IPS-11a (cell line): Measurements from ENCODE around the gene CBLB.
"Not testable (repeated sequence)": the region's sequence is repeated elsewhere in the genome, so short reads cannot be mapped to it uniquely, and the experiment has no call there.

Experiments used
- H3K4me3 ChIP-seq: one replicate; pipeline ENCODE4 v1.5.1; 2013; ENCODE audit warnings: low read depth, low read length, control low read depth

The CBLB gene

DNA sequence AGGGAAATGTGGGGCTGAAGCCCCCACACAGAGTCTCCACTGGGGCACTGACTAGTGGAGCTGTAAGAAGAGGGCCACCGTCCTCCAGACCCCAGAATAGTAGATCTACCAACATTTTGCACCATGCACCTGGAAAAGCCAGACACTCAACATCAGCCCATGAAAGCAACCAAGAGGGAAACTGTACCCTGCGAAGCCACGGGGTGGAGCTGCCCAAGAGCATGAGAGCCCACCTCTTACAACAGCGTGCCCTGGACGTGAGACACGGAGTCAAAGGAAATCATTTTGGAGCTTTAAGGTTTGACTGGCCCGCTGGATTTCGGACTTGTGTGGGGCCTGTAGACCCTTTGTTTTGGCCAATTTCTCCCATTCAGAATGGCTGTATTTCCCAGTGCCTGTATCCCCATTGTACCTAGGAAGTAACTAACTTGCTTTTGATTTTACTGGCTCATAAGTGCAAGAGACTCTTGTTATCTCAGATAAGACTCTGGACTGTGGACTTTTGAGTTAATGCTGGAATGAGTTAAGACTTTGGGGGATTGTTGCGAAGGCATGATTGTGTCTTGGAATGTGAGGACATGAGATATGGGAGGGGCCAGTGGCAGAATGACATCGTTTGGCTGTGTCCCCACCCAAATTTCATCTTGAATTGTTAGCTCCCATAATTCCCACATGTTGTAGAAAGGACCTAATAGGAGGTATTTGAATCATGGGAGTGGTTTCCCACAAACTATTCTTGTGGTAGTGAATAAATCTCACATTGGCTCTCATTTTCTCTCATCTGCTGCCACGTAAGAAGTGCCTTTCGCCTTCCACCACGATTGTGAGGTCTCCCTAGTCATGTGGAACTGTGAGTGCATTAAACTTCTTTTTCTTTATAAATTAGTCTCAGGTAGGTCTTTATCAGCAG, 105.8 kb downstream of the CBLB start:
- no peak overlapping the region for H3K4me3 ChIP-seq

- not testable (repeated sequence) for H3K4me3 ChIP-seq
Observed at GRCh38 chr3:105762214-105762613, 106.6 kb downstream of the CBLB start.

- no peak overlapping the region for H3K4me3 ChIP-seq
Observed at GRCh38 chr3:105759442-105760078, 109.3 kb downstream of the CBLB start.

DNA sequence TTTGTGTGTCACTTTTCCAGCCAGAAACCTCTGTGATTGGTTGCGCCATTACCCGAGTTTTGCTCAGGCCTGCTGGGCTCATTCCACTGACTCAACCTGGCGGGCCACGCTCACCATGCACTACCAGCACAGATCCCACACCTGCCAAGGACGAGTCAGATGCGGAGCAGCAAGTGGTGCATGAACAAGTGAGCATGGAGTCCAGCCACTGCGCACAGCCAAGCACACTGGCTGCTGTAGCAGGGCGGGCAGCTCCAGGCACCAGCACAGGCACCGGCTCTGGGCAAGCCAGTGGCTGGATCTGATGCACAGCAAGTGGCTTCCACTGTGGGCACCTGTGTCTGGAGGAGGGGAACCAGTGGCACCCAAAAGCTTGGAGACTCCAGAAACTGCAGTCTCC, 110.4 kb downstream of the CBLB start:
- no peak overlapping the region for H3K4me3 ChIP-seq

DNA sequence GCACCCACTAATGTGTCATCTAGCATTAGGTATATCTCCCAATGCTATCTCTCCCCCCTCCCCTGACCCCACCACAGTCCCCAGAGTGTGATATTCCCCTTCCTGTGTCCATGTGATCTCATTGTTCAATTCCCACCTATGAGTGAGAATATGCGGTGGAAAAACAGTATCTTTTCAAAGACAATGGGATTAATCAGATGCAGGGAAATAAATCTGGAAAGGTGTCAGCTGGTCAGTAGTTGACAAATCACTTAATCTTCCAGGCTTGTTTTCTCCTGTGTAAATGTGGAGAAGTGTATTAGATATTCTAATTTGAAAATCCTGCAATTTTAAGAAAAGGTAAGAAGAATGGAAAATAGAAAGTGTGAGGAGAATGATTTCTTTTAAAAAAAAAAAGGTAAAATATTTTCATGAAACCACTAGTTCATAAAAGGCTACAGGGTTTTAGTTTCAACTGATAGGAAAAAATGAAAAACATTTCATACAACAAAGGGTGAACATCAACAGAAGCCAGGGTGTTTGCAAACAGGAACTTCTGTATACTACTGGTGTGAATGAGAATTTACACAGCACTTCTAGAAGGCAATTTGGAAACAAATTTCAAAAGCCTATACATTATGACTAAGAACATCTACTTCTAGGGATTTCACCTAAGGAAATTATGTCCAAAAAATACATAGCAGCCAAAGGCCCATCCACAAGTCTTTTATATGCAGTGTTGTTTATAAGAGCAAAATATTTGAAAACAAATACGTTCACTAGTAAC, 113.5 kb downstream of the CBLB start:
- no peak overlapping the region for H3K4me3 ChIP-seq

GRCh38 chr3:105752791-105753415, 115.9 kb downstream of the CBLB start:
- no peak overlapping the region for H3K4me3 ChIP-seq

GRCh38 chr3:105747696-105748095, 121.1 kb downstream of the CBLB start:
- no peak overlapping the region for H3K4me3 ChIP-seq

GRCh38 chr3:105747060-105747541, 121.7 kb downstream of the CBLB start:
- no peak overlapping the region for H3K4me3 ChIP-seq

- no peak overlapping the region for H3K4me3 ChIP-seq
Observed at GRCh38 chr3:105746231-105746996, 122.4 kb downstream of the CBLB start.

DNA sequence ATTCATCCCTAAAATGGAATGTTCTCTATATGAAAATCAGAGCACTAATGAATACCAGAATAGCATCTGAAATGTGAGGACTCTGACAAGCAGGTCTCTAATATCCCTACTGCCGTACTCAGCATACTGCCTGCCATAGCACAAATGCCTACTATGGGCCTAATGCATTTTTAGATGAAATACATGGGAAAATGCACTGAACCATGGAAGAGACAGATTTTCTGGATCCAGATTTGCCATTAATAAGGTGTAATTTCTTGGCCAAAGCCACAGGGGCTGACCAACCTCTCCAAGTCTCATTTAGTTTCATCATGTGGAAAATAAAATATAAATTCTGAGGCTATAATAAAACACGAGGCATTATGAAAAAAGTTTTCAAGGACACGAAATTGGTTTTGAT, 123.8 kb downstream of the CBLB start:
- no peak overlapping the region for H3K4me3 ChIP-seq

- H3K4me3 ChIP-seq, result no peak overlapping the region
Observed at GRCh38 chr3:105744202-105744601, 124.6 kb downstream of the CBLB start.

GRCh38 chr3:105733356-105733755, 135.5 kb downstream of the CBLB start:
- H3K4me3 ChIP-seq, result no peak overlapping the region

DNA sequence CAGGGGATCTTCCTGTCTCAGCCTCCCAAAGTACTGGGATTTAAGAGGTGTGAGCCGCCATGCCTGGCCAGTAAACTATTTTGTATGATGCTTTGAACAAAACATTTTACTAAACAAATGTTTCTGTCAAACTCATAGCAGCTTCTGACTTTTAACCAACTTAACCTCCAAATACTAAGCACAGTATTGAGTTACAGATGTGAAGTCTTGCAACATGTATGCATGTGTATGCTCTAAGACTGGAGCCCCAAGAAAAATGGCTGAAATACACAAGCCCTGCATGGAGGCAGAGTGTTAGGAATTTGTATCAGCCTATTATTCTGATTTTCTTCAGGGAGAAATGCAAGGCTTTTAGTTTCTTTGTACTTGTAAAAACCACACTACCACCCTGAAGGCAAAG, 137.1 kb downstream of the CBLB start:
- no peak overlapping the region for H3K4me3 ChIP-seq

- H3K4me3 ChIP-seq, result no peak overlapping the region
Observed at GRCh38 chr3:105730801-105731354, 137.9 kb downstream of the CBLB start.

GRCh38 chr3:105729667-105730066, 139.1 kb downstream of the CBLB start:
- H3K4me3 ChIP-seq, result no peak overlapping the region

DNA sequence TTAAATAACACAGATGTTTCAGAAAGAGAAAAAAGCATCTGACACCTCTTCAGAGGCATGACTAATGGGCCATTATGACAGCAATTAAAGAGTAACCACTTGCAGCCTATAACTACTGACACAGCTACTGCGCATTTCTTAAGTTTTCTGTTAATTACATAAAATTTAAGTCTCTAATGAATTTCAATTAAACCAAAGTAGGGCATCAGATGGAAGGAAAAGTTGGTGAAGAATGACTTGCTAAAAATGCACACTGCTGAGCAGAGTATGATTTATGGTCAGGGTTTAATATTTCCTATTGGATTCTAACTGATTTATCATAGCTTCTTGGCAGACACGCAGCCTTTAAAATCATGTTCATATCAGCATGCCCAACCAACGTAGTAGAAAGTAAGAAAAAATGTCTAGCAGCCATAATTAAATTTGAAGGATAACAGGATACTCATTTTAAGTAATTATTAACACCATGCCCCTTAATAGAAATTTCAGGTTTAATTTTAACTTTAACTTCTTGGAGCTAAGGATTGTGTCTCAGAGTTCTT, 140.0 kb downstream of the CBLB start:
- H3K4me3 ChIP-seq, result no peak overlapping the region

GRCh38 chr3:105727036-105727435, 141.8 kb downstream of the CBLB start:
- H3K4me3 ChIP-seq, result not testable (repeated sequence)

- no peak overlapping the region for H3K4me3 ChIP-seq
Observed at GRCh38 chr3:105722943-105723556, 145.8 kb downstream of the CBLB start.

DNA sequence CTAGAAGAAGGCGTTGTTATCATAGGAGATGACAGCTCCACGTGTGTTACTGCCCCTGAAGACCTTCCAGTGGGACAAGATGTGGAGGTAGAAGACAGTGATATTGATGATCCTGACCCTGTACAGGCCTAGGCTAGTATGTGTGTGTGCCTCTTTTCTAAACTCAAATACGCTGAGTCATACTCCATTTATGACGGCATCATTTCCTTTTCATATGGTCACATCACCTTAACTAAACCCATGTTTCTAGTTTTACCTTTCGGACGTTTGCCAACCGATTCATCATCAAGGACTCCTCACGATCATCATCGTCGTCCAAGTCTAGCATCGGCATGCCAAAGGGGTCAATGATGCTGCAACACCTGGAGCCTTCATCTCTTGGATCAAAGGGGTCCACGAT, 149.0 kb downstream of the CBLB start:
- no peak overlapping the region for H3K4me3 ChIP-seq
